GM21619 (cell line): Measurements from ENCODE around the gene NEO1.
A peak's percentile ranks its signal among the peaks of the same experiment; 100 is the strongest.

Experiments
- ATAC-seq: cut with Tn5 transposase; IDR thresholded peaks from one replicate; pipeline ENCODE4 v1.9.1; 2021; ENCODE audit not compliant: unreplicated experiment

NEO1 gene

GRCh38 chr15:73254598-73254997 is 202.3 kb downstream of the NEO1 start:
- ATAC-seq: no peak

- ATAC-seq: peak; percentile 48
Observed at GRCh38 chr15:73258271-73259108, 206.2 kb downstream of the NEO1 start.

- no peak for ATAC-seq
Observed at GRCh38 chr15:73264881-73265280, 212.6 kb downstream of the NEO1 start.

- ATAC-seq: no peak
Observed at GRCh38 chr15:73265536-73266153, 213.4 kb downstream of the NEO1 start.

GRCh38 chr15:73268457-73268856 is 216.2 kb downstream of the NEO1 start:
- no peak for ATAC-seq

- no peak for ATAC-seq
Observed at GRCh38 chr15:73270366-73271097, 218.3 kb downstream of the NEO1 start.

GRCh38 chr15:73273181-73274002 is 221.1 kb downstream of the NEO1 start:
- no peak for ATAC-seq

- no peak for ATAC-seq
Observed at GRCh38 chr15:73275862-73276261, 223.6 kb downstream of the NEO1 start.

- no peak for ATAC-seq
Observed at GRCh38 chr15:73282567-73283365, 230.5 kb downstream of the NEO1 start.

- ATAC-seq: no peak
Observed at GRCh38 chr15:73283366-73283962, 231.2 kb downstream of the NEO1 start.

GRCh38 chr15:73284090-73284716 is 231.9 kb downstream of the NEO1 start:
- no peak for ATAC-seq

- ATAC-seq: no peak
Observed at GRCh38 chr15:73286311-73286710, 234.0 kb downstream of the NEO1 start.

GRCh38 chr15:73287019-73287418 is 234.8 kb downstream of the NEO1 start:
- no peak for ATAC-seq

- ATAC-seq: no peak
Observed at GRCh38 chr15:73291441-73291840, 239.2 kb downstream of the NEO1 start.

GRCh38 chr15:73293773-73294172 is 241.5 kb downstream of the NEO1 start:
- no peak for ATAC-seq

GRCh38 chr15:73295630-73296286 is 243.5 kb downstream of the NEO1 start:
- no peak for ATAC-seq

GRCh38 chr15:73296609-73297353 is 244.5 kb downstream of the NEO1 start:
- no peak for ATAC-seq
